Mucosa of gallbladder (tissue), 1 donor: ENCODE measurements around the gene PFDN4. TPM values are rescaled to one million over a fixed set of nuclear protein-coding genes. Genes with fewer than 3 reads are reported as not detected.

ENCODE experiments used
- DNase-seq: peaks from one replicate; pipeline ENCODE4 v3.0.0-alpha.2; 2020; ENCODE audit warnings: low spot score
- total RNA-seq: library from RNA; stranded (reverse); gene quantifications from one replicate; pipeline ENCODE4 v1.2.1, GENCODE V29; 2021
- donor health status: DM: no; HTN: no; CAD: no.

Gene PFDN4
- total RNA-seq, 1 donor from 2014 or later = 22.2 TPM

DNA sequence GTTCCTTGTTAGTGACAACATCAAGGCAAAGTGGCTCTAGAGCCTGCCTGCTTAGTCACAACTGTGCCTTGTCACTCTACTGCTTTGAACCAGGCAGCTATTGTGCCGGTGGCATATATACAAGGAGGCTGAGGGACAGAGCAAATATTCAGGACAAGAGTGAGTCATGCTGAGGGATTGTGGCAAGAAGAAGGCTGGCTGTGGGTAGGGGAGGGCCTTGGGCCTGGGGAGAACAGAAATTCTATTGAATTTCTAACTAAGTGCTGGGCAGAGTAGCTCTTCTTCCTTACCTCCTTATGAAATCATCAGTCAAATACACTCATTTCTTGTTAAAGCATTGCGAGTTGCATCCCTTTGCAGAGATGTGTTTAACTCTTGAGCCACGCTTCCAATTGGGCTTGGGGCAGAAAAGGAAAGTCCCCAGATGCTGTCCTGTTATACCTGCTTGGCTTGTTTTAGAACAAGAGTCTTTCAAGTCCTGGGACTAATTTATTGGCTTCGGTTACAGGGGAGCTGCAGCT lies 59.7 kb downstream of the PFDN4 start:
- peak; percentile 46 for DNase-seq

DNA sequence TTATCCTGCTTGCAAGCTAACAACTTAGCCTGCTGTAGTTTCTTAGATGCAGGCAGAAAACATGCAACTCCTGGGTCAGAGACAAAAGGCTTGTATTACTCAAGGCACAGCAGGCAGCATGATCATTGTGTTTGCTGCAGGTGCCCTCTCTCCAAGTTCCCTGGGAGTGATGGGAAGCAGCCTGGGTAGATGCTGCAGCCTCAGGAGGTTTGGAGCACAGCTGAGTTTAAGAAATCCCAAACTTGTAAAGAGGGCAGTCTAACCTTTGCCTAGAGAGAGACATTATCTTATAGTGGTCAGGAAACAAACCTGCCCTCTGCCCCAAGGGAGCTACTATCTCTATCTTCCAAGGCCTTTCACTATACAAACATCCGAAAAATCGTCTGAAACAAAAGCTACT lies 61.1 kb downstream of the PFDN4 start:
- DNase-seq = no peak

Other genes with a start within 250 kb of the PFDN4 start
- 13.2 TPM for gene BCAS1, start 137.5 kb upstream of the PFDN4 start, total RNA-seq
- gene CYP24A1, start 34.1 kb upstream of the PFDN4 start, total RNA-seq = not detected